ENCODE measurements around the gene CXCL11.

Gene CXCL11

DNA sequence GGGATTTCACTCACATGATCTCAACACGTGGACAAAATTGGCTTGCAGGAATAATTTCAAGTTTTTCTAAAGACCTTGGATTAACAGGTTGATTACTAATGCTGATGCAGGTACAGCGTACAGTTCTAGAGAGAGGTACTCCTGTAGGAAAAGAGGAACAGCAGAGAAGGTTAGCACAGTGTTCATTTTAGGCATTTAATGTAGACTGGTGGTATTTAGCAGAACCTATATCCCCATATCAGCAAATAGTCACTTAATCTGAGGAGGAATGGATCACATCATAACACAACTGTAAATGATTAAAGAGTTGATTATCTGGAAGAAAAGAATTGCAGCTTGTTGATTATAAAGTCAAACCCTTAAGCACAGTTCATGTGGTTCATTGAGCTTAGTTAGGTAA is 13.2 kb downstream of the CXCL11 start:
- no peak for TF ChIP-seq POLR2AphosphoS5 (IDR thresholded peaks at IDR 0.05; ENCODE audit: low read depth, low read length)

- TF ChIP-seq FOXP2 (optimal IDR thresholded peaks at IDR 0.05; ENCODE audit: borderline replicate concordance, extremely low read depth, extremely low read length, insufficient read depth) (no peak), POLR2AphosphoS5 (IDR thresholded peaks at IDR 0.05; ENCODE audit: low read depth, low read length) (no peak), TAF1 (IDR thresholded peaks at IDR 0.05; ENCODE audit: borderline replicate concordance, insufficient read depth, low read length) (no peak)
- TF ChIP-seq, protein P1, sequence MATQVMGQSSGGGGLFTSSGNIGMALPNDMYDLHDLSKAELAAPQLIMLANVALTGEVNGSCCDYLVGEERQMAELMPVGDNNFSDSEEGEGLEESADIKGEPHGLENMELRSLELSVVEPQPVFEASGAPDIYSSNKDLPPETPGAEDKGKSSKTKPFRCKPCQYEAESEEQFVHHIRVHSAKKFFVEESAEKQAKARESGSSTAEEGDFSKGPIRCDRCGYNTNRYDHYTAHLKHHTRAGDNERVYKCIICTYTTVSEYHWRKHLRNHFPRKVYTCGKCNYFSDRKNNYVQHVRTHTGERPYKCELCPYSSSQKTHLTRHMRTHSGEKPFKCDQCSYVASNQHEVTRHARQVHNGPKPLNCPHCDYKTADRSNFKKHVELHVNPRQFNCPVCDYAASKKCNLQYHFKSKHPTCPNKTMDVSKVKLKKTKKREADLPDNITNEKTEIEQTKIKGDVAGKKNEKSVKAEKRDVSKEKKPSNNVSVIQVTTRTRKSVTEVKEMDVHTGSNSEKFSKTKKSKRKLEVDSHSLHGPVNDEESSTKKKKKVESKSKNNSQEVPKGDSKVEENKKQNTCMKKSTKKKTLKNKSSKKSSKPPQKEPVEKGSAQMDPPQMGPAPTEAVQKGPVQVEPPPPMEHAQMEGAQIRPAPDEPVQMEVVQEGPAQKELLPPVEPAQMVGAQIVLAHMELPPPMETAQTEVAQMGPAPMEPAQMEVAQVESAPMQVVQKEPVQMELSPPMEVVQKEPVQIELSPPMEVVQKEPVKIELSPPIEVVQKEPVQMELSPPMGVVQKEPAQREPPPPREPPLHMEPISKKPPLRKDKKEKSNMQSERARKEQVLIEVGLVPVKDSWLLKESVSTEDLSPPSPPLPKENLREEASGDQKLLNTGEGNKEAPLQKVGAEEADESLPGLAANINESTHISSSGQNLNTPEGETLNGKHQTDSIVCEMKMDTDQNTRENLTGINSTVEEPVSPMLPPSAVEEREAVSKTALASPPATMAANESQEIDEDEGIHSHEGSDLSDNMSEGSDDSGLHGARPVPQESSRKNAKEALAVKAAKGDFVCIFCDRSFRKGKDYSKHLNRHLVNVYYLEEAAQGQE (IDR thresholded peaks at IDR 0.05; ENCODE audit: insufficient read depth in 1 of 2, low read depth in 2 of 2, low read length in 2 of 2) = no peak
Measured at GRCh38 chr4:76022031-76022430, 13.8 kb downstream of the CXCL11 start.

DNA sequence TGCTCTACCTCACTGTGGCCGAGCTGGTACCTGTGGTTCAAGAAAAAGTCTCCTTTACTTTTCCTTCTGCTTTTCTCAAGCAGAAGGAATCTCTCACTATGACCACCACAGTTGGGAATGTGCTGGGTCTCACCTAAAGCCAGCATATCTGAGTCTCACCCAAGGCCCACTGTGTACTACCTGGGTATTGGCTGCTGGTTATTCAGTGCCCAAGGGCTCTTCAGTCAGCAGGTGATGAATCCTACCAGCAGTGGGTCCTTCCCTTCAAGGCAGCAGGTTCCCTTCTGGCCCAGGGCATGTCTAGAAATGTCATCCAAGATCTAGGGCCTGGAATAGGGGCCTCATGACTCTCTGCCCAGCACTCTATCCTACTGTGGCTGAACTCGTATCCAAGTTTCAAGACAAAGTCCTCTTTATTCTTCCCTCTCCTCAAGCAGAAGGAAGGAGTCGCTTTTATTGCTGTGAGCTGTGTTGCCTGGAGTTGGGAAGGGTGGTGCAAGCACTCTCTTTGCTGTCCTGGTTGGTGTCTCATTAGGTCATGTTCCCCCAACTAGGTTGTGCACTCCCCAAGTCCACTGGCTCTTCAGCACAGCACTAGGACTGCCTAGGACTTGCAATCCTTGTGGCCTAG is 18.7 kb downstream of the CXCL11 start:
- TF ChIP-seq FOXP2 (optimal IDR thresholded peaks at IDR 0.05; ENCODE audit: borderline replicate concordance, extremely low read depth, extremely low read length, insufficient read depth) = no peak
- TF ChIP-seq, protein P1 (IDR thresholded peaks at IDR 0.05; ENCODE audit: insufficient read depth in 1 of 2, low read depth in 2 of 2, low read length in 2 of 2) = no peak
- TF ChIP-seq SIN3A (IDR thresholded peaks at IDR 0.05; ENCODE audit: borderline replicate concordance, insufficient read depth, low read length) = no peak
- TF ChIP-seq TAF1 (IDR thresholded peaks at IDR 0.05; ENCODE audit: borderline replicate concordance, insufficient read depth, low read length) = no peak

DNA sequence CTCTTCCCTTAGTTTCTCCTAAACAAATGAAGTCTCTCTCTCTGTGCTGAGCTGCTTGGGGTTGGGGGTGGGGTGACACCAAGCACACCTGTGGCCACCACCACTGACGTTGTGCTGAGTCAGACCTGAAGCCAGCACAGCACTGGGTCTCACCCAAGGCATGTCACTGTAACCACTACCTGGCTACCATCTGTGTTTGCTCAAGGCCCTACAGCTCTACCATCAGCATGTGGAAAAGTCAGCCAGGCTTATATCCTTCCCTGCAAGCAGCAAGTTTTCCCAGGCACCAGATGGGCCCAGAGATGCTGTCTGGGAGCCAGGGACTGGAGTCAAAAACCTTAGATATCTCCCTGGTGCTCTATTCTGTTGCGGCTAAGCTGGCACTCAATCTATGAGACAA is 19.5 kb downstream of the CXCL11 start:
- no peak for TF ChIP-seq TAF1 (IDR thresholded peaks at IDR 0.05; ENCODE audit: borderline replicate concordance, insufficient read depth, low read length)
- TF ChIP-seq FOXP2 (optimal IDR thresholded peaks at IDR 0.05; ENCODE audit: borderline replicate concordance, extremely low read depth, extremely low read length, insufficient read depth) = no peak
- TF ChIP-seq, protein P1 (IDR thresholded peaks at IDR 0.05; ENCODE audit: insufficient read depth in 1 of 2, low read depth in 2 of 2, low read length in 2 of 2) = no peak
- no peak for TF ChIP-seq SIN3A (IDR thresholded peaks at IDR 0.05; ENCODE audit: borderline replicate concordance, insufficient read depth, low read length)
- no peak for TF ChIP-seq POLR2AphosphoS5 (IDR thresholded peaks at IDR 0.05; ENCODE audit: low read depth, low read length)

DNA sequence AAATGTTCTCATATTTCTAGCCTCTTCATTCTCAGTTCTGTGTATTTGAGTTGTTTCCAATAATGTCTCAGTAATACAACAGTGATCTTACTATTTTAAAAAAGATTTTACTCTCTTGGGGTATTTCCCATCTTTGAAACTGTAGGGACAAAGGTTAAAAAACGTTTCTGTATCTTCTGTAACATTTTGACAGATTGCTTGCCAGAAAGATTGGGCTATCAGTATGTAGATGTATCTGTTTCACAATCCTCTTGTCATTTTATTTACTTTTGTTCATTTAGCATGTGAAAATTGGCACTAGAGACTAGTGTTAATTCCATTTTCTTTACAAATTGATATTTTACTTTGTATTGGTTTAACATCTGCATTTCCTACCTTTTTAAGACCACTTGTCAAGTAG is 22.3 kb downstream of the CXCL11 start:
- TF ChIP-seq FOXP2 (optimal IDR thresholded peaks at IDR 0.05; ENCODE audit: borderline replicate concordance, extremely low read depth, extremely low read length, insufficient read depth) = no peak
- TF ChIP-seq SIN3A (IDR thresholded peaks at IDR 0.05; ENCODE audit: borderline replicate concordance, insufficient read depth, low read length) = no peak
- no peak for TF ChIP-seq TAF1 (IDR thresholded peaks at IDR 0.05; ENCODE audit: borderline replicate concordance, insufficient read depth, low read length)
- no peak for TF ChIP-seq POLR2AphosphoS5 (IDR thresholded peaks at IDR 0.05; ENCODE audit: low read depth, low read length)
- TF ChIP-seq, protein P1 (IDR thresholded peaks at IDR 0.05; ENCODE audit: insufficient read depth in 1 of 2, low read depth in 2 of 2, low read length in 2 of 2) = no peak

All from PFSK-1 (cell line).